GM18873 (cell line): ENCODE measurements around the gene OVOL1.

Experiments used
- ATAC-seq: cut with Tn5 transposase; IDR thresholded peaks from one replicate; pipeline ENCODE4 v1.9.1; 2021; ENCODE audit warnings: mild to moderate bottlenecking, moderate library complexity, moderate number of reproducible peaks; ENCODE audit not compliant: unreplicated experiment, low FRiP score

Gene OVOL1

DNA sequence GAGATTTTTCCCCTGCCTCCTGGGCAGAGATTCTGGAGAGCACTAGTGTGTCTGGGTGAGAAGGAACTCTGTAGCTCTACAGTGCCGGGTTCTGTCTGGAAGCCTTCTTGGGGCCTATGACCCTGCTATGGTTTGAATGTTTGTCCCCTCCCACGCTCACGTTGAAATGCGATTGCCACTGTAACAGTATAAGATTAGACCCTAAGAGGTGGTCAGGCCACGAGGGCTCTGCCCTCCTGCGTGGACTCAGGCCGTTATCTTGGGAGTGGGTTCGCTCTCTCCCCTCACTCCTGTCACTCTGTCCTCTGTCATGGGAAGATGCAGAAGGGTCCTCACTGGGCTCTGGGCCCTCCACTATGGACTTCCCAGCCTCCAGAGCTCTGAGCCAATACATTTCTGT lies 9.6 kb upstream of the OVOL1 start:
- ATAC-seq: no peak

DNA sequence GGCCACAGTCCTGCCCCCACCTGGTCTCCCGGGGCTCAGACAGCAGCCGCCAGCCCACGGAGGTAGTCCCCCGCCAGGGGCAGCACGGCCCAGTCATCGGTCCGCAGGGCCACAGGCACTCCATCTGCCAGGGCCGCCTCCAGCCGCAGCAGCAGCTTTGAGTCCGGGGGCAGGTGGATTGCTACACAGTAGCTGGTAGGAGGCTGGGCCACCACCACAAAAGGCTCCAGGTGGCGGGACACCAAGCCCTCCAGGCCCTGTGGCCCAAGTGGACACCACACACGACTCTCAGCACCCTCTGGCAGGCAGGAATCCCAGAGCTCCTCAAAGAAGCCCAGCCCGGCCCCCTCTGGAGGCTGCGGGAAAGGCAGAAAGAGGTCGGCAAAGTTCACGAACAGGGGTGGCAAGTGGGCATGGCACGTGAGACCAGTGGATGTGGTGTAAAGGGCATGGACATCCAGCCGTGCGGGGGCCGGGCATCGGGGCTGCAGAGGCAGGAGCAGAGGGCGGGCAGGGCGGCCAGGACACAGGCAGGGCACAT lies 9.0 kb upstream of the OVOL1 start:
- ATAC-seq: no peak

DNA sequence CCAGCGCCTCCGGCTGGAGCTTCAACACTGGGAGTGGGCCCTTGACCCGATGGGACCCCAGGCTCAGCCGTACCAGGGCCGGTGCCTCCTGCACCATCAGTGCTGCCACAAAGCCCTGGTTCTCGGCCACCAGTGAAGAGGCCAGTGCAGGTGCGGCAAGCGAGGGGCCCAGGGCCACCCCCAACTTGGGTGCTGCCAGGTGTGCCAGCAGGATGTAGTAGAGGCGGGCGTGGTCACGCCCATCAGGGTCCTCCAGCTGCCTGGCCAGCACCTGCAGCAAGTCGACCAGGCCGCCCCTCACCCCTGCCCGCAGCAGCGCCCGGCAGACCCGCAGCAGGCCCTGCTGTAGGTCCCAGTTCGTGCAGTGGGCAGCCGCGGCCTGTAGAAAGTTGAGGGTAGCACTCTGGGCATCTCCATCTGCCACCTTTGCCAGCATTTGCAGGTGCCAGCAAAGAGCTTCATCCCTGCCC lies 8.4 kb upstream of the OVOL1 start:
- no peak for ATAC-seq

DNA sequence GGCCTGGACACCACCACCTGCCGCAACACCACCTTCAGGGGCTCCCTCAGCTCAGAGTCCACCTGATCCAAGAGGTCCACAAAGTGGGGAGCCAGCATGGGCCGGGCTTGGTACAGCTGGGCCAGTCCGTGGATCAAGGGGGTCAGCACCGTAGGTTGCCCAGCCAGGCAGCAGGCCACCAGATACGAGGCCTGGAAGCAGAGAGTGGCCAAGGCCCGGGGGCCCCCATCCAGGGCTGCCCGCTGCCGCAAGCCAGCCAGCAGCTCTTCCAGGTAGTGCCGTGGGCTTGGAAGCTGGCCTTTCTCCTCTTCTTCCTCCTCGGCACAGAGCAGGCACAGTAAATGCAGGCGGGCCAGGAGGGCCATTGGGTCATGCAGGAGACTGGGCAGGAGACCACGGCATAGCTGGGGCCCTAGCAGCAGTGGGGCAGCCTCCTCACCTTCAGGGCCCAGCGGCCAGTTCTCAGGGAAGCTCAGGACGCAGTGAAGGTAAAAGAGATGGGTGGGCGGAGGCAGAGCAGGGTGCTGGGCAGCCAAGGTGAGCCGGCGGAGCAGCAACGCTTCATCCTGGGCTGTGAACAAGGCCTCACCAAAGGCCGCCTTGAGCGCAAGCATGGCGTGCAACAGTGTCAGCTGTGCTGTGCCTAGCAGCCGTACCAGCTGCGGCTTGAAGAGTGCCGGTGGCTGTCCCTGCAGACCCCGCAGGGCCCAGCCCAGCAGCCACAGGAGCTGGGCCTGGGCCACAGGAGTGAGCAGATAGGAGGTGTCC lies 7.8 kb upstream of the OVOL1 start:
- no peak for ATAC-seq

DNA sequence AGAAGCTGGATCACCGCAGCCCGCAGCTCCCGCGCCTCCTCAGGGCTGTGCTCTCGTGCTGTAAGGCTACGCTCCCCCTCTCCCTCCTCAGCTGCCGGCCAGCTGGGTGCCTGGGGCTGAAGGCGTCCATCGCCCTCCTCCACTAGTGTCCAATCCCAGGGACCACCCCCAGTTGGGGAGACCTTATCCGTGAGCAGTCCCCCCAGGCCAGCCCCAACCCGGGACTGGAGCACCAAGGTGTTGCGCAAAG lies 7.3 kb upstream of the OVOL1 start:
- no peak for ATAC-seq

DNA sequence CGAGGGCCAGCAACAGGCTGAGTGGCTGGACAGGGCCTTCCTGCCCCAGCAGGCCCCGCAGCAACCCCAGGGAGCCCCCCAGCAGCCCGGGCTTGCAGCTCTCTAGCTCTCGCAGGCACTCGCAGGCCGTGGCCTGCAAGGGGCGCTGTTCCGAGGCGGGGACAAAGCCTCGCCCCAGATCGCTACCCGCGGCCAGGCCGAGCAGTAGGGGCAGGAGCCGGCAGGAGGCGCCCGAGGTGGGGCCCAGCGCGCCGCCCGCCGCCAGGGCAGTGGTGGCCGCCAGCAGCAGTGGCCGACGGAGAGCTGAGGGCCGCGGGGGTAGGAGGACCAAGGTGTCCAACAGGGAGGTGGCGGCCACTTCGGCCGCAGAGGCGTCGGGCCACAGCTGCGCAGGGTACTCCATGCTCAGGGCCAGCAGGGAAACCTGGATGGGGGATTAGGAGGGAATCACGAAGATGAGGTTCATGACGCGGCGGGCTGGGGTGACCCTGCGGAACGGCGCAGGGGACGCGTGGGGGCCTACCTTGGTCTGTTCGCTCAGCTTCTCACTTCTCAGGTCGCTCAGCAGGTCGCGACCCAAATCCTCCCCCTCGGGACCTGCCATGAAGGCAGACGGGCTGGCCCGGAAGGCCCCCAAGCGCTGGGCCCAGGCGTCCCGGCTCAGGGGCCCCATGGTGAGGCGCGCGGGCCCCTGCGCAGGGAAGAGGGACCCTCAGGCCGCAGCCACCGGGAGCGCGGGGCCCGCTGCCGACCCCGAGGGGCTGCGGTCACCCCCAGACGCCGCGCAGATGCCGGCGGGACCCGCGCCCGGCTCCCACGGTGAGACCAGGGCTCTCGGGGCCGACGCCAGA lies 6.7 kb upstream of the OVOL1 start:
- no peak for ATAC-seq

DNA sequence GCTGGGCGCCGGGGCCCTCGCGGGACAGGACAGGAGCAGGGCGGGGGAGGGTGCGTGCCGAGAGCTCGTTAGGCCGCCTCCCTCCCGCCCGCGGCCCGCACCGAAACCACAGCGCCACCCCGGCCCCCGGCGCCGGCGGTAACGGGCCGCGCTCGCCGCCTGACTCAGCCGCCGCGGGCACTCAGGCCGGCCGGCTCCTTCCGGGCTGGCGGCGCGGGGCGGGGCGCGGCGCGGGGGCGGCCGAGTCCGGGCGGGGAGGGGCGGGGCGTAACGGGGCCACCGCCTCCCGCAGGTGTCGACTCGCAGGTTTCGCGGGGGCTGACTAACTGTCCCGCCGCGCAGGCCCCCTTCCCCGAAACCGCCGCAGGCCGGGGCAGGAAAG lies 6.1 kb upstream of the OVOL1 start, which contains the start of gene AP5B1:
AP5B1 (minus strand) TSS at position 207 of the 382 bp plus-strand sequence. CDS start 385 bp downstream, outside the sequence.
- no peak for ATAC-seq

DNA sequence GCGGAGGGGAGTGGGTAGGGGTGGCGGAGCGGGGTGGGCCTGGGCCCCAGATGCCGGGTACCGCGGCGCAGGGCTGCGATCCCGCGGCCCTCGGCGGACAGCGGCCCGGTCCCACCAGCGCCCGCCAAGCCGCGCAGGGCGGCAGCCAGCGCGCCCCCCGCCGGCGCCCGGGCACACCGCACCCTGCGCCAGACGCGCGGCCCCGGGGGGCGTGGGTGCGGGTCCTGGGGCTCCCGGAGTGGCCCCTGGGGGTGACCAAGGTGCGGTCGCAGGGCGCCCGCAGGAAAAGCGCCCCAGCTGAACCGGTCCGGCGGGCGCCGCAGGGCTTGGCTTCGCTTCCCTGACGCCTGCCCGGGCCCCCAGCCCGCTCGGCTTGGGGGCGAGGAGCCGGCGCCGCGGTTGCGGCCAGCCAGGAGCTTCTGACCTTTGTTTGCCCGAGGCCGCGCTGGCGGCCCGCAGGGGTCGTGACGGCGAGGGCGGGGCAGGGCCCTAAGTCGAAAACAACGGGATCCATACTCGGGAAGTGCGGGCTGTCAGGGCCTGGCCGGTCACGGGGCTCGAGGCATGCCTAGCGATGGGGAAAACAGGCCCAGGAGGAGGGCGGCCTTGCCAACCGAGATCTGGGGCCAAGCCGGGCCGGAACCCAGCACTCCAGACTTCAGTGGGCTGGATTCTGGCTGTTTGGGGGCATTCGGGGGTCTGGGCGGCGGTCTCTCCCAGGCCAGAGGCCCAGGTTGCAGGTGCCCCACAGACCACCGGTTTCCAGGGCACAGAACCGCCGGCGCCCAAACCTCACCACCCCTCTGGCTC lies 5.5 kb upstream of the OVOL1 start:
- no peak for ATAC-seq

DNA sequence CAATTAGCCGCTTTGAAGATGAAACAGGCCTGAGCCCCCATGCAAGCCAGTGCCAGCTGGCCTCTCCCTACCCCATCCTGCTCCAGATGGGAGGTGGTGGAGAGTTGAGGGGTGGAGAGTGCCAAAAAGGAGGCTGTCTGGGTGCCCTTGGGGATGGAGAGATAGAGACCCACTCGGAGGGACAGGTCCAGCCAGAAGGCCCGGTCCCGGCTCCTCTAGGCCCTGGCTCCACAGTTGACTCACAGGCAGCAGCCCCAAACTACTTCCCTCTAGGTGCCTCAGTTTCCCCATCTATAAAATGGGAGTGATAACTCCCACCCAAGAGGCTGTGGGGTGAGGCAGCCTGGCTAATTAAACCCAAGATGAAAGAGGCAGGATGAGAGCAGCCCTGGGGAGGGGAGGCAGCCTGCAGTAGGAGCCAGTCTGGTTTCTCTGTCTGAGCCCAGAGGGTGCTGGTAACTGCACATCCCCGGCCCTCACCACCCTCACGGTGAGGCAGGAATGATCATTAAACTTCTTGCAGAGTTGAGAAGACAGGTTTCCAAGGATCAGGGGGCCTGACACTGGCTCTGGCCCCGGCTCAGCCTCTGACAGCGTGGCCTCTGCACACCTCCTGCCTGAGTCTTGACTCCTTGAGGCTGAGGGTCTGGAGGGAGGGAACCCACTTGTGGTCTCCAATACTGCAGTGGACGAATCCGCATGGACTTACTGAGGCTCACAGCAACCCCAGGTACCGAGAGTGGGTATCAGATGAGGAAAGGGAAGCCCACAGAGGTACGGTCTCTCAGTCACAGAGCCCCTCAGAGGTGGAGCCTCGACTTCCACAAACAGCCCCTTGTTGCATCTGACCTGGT lies 4.7 kb upstream of the OVOL1 start:
- no peak for ATAC-seq

DNA sequence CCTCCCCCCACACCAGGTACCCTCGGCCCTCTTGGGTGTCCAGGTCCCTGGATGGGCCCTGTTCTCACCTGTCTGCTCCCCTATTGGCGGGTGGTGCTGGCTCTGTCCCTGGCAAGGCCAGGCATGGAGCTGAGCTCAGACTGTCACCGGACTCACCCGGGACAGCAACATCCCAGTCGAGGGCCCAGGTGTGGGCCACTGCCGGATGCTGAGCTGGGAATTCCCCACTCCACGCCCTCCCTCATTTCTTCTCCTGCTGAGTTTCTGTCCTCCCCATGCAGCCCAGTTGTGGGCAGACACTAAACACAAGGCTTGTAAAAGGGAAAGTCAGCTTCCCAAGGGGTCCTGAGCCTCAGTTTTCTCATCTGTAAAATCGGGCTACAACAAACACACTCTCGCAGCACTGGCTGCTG lies 4.0 kb upstream of the OVOL1 start:
- no peak for ATAC-seq

DNA sequence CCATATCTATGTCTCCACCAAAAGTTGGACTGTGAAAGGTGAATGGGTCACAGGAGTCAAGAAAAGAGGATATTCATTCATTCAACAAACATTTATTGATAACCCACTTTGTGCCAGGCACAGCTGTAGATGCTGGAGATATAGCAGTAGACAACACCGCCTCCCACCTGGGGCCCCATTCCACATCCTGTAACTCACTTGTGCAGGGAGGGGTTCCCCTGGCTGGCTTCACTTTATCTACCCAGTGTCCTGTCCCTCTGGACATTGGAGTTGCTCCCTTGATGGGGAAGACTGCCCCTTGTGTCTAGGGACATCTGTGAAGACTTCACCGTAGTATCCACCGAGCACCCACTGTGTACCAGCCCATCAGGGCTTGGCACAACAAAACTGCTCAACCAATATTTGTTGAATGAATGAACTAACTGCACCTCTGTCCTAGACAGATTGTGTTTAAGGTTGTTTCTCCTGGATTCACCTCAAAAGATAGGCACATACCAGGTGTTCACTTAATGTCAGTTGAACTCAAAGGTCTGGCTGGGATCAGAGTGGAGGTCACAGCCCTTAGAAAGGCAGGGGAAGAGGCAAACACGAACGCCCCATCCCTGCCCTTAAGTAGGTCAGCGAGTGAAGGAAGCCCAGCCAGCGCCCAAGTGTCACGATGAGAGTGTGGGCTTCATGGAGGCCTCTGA lies 1.4 kb upstream of the OVOL1 start:
- ATAC-seq: no peak

DNA sequence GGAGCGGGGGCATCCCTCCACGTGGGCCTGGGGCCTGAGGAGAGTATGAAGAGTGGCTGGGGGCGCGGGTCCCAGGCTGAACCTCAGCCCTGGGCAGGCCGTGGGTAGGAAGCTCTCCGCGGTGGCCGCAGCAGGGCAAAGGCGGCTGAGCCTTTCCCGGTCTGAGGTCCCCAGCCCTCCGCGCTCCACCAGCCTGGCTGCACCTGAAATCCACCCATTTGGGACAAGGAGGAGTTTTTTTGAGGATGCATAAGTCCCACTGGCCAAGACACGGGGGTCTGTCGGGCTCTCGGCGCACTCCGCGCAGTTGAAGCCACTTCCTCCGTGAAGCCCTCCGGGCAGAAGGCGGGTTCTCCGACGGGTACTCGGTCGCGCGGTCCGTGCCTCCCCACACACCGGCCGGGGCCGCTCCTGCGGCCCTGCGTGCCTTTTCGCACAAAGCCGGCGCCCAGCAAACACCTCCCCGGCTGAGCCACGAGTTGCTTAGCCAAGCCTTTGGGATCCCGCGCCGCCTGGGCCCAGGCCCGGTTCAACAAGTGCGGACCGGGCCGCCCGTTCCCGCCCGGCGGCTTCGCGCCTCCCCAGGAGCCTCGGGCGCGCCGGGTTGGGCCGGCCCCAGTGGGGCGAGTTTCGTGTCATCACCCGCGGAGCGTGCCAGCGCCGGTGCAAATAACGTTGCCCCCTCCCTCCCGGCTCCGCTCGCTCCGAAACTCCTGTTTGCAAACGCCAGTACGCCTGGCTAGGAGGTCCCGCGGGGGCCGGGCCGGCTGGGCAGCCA lies 666 bp upstream of the OVOL1 start:
- no peak for ATAC-seq

DNA sequence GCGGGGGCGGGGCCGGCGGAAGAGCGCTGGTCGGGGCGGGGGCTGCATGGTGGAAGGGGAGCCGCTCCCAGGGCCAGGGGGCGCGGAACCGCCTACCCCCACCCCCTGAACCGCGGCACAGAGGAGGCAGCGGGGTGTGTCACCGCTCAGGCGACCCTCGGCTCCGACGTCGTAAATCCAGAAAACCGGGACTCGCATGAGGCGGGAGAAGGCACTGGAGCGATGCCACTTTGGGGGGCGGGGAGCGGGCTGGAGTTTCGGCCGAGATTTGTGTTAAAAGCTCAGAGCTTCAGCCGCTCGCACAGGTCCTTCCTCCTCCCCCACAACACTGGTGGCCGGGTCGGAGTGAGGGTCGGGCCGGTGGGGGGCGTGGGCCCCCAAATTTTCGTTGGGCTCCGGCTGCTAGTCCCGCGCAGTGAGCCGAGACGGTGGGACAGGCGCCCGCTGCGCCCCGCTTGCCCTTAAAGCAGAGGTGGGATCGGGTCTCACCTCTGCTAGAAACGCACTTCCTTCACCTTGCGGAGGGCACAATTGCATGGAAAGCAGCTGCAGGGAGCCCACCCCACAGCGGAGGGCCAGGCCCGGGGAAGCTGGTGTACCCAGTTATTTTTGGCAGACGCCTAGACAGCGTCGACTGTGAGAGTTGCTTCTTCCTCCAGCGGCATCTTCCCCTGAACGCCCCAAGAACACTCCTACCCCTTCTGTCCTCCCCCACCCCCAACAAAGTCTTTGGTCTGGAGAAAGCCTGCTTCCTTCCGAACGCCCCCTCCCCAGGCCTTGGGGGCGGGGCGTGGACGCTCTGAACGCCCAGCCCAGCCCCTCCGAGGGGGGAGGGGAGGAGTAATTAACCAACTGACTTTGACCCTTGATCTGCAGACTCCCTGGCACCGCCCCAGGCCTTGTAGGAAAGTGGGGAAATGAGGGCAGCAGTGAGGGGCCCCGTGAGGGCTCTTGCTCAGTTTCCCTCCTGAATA lies 1.1 kb downstream of the OVOL1 start:
- ATAC-seq: no peak

DNA sequence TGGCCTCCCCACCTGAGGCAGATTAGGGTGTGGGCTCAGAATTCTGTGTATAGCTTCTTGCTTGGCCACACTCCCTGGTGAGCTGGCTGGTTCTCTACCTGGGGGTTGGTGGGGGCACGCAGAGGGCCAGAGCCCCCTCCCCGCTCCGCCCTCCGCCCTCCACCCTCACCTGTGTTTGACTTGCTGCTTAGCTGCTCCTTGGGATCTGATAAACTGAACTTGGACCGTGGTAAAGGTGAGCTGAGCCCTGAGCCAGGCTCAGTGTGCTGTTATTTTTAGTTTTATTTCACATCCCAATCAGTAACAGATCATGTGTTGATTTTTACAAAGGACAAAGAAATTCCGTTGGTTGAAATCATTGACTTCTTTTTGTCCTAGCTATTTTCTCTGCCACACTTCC lies 2.0 kb downstream of the OVOL1 start:
- ATAC-seq: no peak

DNA sequence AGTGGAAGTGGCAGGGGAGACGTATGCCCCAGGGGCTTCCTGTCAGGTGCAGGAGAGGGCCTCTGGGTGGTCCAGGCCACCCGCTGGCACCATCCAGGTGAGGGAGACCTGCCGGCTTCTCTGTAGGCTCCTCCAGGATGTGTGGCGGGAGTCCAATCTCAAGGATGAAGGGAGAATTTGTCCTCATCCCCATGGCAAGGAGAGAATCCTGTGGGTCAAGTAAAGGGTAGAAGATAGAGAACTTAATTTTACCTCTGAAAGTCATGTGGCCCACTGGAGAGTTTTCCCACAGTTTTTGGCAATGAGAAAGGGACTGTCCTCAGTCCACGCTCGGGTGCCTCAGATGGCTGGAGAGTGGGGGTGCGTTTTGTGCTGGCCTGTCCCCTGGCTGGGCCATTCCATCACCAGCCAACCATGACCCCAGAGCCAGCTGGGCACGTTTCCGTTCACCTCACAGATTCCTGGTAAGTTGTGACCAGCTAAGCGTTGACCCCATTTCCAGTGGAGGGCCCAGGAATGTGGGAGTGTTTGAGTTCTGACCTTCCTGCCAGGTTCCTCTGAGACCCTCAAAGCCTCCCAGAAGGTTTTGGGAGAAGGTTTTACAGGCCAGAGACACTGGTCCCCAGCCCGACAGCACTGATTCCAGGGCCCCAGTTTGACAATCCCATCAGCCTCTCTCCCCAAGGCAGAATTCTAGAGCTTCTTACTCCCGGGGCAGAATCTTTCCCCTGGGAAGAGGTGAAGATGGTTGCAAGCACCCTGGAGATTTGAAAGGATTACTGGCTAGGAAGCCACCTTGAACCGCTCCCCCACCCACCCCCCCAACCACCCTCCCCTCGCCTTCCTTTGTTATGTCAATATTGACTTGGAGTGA lies 2.6 kb downstream of the OVOL1 start:
- no peak for ATAC-seq

DNA sequence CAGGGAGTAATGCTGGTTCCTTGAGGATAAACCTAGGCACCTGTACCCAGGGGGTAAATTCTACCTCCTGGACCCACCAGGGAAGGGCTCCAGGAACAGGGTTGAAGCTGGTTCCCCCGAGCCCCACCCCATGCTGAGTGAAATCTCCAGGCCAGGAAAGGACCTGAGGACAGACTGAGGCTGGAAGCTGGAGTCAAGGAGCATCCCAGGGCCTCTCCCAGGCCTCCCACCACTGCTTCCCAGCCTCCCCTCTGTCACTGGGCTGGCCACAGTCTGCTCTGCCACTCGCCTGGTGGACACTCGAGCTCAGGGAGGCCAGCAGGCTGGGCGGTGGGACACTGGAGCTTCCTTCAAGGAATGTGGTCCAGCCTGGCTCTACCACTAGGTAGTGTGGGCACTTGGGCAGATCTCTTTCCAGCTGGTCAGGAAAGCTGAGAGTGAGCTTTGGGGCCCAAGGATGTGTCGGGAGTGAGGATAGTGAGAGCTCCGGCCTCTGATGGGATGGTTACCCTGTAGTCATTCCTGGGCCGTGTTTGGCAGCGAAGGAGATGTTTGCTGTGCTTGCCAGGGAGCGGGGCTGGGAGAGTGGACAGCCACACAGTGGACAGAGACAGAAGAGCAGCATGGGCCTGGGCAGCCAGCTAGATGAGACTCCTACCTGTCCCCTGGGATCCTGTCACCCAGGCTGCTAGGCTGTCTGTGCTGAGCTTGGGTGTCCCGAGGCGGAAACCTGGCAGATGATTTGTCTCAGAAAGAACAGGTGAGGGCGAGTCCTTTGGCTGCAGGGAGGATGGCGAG lies 3.4 kb downstream of the OVOL1 start:
- ATAC-seq: no peak
